Measurements from ENCODE around the gene CSNK1E.
A peak's percentile ranks its signal among the peaks of the same experiment; 100 is the strongest.
"Not testable (repeated sequence)": the region's sequence is repeated elsewhere in the genome, so short reads cannot be mapped to it uniquely, and the experiment has no call there.

The CSNK1E gene
- total RNA-seq: 36.0 to 90.1 (median 46.2) reads per million in 9 experiments

DNA sequence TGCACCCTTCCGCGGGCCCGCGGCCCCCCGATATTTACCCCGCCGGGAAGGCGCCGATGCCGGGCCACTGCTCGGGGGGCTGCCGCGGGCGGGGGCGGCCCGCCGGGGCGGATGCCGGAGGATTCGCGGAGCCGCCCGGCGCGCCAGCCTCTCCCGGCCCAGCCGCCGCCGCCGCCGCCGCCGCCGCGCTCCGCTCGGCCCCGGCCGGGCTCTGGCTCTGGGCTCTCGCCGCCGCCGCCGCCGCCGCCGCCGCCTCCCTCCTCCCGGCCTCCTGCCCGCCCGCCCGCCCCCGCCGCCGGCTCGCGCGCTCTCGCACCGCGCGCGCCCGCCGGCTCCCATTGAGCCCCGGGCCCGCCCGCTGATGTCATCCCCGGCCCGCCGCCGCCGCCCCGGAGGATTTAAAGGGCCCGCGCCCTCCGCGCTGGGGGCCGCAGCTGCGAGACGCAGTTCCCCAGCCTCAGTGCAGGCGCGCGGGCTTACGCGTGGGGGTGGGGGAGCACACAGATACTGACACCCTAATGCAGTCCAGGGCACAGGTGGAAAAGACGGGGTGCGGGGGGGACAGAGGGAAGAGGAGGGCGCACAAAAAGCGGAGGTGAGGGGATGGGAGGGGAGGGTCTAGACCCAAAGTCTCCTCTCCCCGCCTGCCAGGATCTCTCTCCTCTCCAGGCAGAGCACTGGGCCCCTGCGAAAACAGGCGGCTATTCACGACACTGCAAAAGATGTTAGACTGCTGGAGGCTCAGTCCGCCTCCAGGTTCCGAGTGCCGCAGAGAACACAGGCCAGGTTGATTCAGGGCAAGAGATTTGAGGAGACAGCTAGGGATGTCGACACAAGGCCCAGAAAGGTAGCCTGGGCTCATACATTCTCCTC lies at the start of gene CSNK1E:
Gene CSNK1E, minus strand, starts transcription at position 312 of the 873 bp plus-strand sequence. CDS start 3,276 bp downstream, outside the sequence.
- Mint-ChIP-seq H3K36me3 (ENCODE audit: insufficient read depth) (peaks cover 17% of the 10 kb centered on the region), H3K4me3 (peak within 1 kb of the TSS; percentile 85 to 88)

DNA sequence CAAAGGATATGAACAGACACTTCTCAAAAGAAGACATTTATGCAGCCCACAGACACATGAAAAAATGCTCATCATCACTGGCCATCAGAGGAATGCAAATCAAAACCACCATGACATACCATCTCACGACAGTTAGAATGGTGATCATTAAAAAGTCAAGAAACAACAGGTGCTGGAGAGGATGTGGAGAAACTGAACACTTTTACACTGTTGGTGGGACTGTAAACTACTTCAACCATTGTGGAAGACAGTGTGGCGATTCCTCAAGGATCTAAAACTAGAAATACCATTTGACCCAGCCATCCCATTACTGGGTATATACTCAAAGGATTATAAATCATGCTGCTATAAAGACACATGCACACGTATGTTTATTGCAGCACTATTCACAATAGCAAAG lies 48.6 kb upstream of the CSNK1E start:
- not testable (repeated sequence) for DNase-seq; H3K9me3 Mint-ChIP-seq; H3K4me3 Mint-ChIP-seq; H3K36me3 Mint-ChIP-seq (ENCODE audit: insufficient read depth); ATAC-seq (replicated peaks); H3K4me1 Mint-ChIP-seq (ENCODE audit: low read depth in 2 of 2); H3K27ac Mint-ChIP-seq; H3K27me3 Mint-ChIP-seq

More for the DNA sequence above, at the start of gene CSNK1E:
- Mint-ChIP-seq H3K9me3 (no peaks in the 10 kb centered on the region), H3K27me3 (no peaks in the 10 kb centered on the region), H3K27ac (peak within 1 kb of the TSS; percentile 95), H3K4me1 (ENCODE audit: low read depth in 2 of 2) (peaks cover 37 to 41% of the 10 kb centered on the region in 2 donors)
- peak; percentile 67 to 69 (median 67) for DNase-seq
- peak; percentile 66 for ATAC-seq (replicated peaks)

DNA sequence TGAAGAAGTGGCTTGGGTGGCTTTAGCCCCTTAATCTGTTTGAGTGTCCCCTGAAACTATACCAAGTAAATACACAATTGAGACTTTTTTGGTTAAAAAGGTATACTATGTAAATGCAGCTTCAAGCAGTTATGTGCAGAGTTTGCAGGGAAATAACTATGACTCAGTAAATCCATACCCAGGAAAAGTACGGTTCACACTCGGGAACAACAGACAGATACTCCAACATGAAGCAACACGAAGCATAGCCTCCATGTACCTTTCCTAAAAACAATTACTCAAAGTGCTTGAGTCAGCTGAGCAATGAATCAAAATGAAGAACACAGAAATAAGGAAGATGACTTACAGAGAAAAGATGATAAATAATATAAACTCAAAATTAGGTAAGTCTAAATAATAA lies 47.9 kb upstream of the CSNK1E start:
- not testable (repeated sequence) for H3K36me3 Mint-ChIP-seq (ENCODE audit: insufficient read depth); H3K9me3 Mint-ChIP-seq; H3K27me3 Mint-ChIP-seq; H3K27ac Mint-ChIP-seq; DNase-seq; ATAC-seq (replicated peaks); H3K4me3 Mint-ChIP-seq; H3K4me1 Mint-ChIP-seq (ENCODE audit: low read depth in 2 of 2)

DNA sequence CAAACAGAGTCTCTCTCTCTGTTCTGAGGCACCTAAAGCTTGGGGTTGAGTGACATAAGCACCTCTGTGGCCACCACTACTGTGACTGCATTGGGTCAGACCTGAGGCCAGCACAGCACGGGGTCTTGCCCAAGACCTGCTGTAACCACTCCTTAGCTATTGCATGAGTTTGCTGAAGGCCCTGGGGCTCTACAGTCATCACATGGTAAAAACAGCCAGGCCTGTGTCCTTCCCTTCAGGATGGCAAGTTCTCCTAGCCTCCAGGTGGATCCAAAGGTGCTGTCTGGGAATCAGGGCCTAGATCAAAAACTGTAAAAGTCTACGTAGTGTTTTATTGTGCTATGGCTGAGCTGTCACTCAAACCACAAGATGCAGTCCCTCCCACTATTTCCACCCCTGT lies 43.3 kb upstream of the CSNK1E start:
- DNase-seq; H3K27me3 Mint-ChIP-seq; H3K36me3 Mint-ChIP-seq (ENCODE audit: insufficient read depth); ATAC-seq (replicated peaks); H3K27ac Mint-ChIP-seq; H3K4me3 Mint-ChIP-seq; H3K4me1 Mint-ChIP-seq (ENCODE audit: low read depth in 2 of 2); H3K9me3 Mint-ChIP-seq: not testable (repeated sequence)

- not testable (repeated sequence) for H3K36me3 Mint-ChIP-seq (ENCODE audit: insufficient read depth); H3K27me3 Mint-ChIP-seq; DNase-seq; H3K4me1 Mint-ChIP-seq (ENCODE audit: low read depth in 2 of 2); ATAC-seq (replicated peaks); H3K4me3 Mint-ChIP-seq; H3K9me3 Mint-ChIP-seq; H3K27ac Mint-ChIP-seq
These were observed 42.6 kb upstream of the CSNK1E start for GRCh38 chr22:38359817-38360216.

DNA sequence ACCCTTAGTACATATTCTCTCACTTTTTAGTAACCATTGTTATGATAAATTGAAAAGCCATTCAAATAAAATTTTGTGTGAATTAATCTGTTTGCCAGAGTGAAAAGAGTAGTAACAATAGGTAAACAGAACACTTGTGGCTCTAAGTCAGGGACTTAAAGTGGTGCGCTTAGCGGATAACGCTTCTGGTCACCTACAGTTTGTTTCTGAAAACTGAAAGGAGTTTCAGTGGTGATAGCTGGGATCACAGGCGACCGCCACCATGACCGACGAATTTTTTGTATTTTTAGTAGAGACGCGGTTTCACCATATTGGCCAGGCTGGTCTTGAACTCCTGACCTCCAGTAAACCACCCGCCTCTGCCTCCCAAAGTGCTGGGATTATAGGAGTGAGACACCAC lies 40.7 kb upstream of the CSNK1E start:
- not testable (repeated sequence) for ATAC-seq (replicated peaks); H3K9me3 Mint-ChIP-seq; H3K27ac Mint-ChIP-seq; H3K4me3 Mint-ChIP-seq; DNase-seq; H3K4me1 Mint-ChIP-seq (ENCODE audit: low read depth in 2 of 2); H3K36me3 Mint-ChIP-seq (ENCODE audit: insufficient read depth); H3K27me3 Mint-ChIP-seq

- no peak for DNase-seq
- H3K27ac Mint-ChIP-seq: no peak overlapping the region
- no peaks in the 10 kb centered on the region for H3K27me3 Mint-ChIP-seq
- no peak overlapping the region for H3K4me3 Mint-ChIP-seq
- H3K36me3 Mint-ChIP-seq (ENCODE audit: insufficient read depth): peaks cover 4% of the 10 kb centered on the region
- H3K9me3 Mint-ChIP-seq: no peaks in the 10 kb centered on the region
- ATAC-seq (replicated peaks): no peak
- H3K4me1 Mint-ChIP-seq (ENCODE audit: low read depth in 2 of 2): no peaks in the 10 kb centered on the region
These were observed 38.0 kb upstream of the CSNK1E start for GRCh38 chr22:38355275-38355674.

DNA sequence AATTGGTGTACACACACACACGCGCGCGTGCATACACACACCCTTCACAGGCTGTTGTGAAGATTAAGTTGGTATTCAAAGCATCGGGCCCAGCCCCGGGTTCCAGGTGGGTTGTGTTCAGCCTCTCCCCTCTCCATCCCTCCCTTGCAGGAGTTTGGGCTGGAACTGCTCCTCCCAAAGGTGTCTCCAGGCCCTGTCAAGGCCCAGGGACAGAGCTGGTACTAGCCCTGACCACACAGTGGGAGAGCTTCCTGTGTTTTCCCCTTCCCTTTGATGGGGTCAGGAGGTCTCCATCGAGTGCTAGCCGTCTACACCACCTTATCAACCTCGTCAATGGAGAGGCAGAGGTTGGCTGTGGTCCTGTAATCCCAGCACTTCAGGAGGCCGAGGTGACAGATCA lies 36.5 kb upstream of the CSNK1E start:
- ATAC-seq (replicated peaks): no peak
- Mint-ChIP-seq H3K9me3 (no peaks in the 10 kb centered on the region), H3K4me3 (no peak overlapping the region), H3K27ac (no peak overlapping the region), H3K36me3 (ENCODE audit: insufficient read depth) (peaks cover 4% of the 10 kb centered on the region), H3K27me3 (no peaks in the 10 kb centered on the region), H3K4me1 (ENCODE audit: low read depth in 2 of 2) (no peaks in the 10 kb centered on the region)
- DNase-seq: no peak

- no peaks in the 10 kb centered on the region for H3K9me3 Mint-ChIP-seq
These were observed 36.0 kb upstream of the CSNK1E start for GRCh38 chr22:38353142-38353629.

GRCh38 chr22:38352436-38352835 lies 35.2 kb upstream of the CSNK1E start:
- Mint-ChIP-seq H3K36me3 (ENCODE audit: insufficient read depth) (peaks cover 4% of the 10 kb centered on the region), H3K4me1 (ENCODE audit: low read depth in 2 of 2) (no peaks in the 10 kb centered on the region), H3K27me3 (peaks cover 1 to 2% of the 10 kb centered on the region in 2 donors), H3K9me3 (no peaks in the 10 kb centered on the region), H3K27ac (no peak overlapping the region), H3K4me3 (no peak overlapping the region)
- DNase-seq: no peak
- no peak for ATAC-seq (replicated peaks)

More at GRCh38 chr22:38353142-38353629, 36.0 kb upstream of the CSNK1E start:
- no peak overlapping the region for H3K27ac Mint-ChIP-seq
- peaks cover 4% of the 10 kb centered on the region for H3K36me3 Mint-ChIP-seq (ENCODE audit: insufficient read depth)
- ATAC-seq (replicated peaks): peak; percentile 97
- no peaks in the 10 kb centered on the region for H3K27me3 Mint-ChIP-seq
- H3K4me1 Mint-ChIP-seq (ENCODE audit: low read depth in 2 of 2): no peaks in the 10 kb centered on the region
- DNase-seq: peak; percentile 56 to 77 (median 76)
- no peak overlapping the region for H3K4me3 Mint-ChIP-seq

DNA sequence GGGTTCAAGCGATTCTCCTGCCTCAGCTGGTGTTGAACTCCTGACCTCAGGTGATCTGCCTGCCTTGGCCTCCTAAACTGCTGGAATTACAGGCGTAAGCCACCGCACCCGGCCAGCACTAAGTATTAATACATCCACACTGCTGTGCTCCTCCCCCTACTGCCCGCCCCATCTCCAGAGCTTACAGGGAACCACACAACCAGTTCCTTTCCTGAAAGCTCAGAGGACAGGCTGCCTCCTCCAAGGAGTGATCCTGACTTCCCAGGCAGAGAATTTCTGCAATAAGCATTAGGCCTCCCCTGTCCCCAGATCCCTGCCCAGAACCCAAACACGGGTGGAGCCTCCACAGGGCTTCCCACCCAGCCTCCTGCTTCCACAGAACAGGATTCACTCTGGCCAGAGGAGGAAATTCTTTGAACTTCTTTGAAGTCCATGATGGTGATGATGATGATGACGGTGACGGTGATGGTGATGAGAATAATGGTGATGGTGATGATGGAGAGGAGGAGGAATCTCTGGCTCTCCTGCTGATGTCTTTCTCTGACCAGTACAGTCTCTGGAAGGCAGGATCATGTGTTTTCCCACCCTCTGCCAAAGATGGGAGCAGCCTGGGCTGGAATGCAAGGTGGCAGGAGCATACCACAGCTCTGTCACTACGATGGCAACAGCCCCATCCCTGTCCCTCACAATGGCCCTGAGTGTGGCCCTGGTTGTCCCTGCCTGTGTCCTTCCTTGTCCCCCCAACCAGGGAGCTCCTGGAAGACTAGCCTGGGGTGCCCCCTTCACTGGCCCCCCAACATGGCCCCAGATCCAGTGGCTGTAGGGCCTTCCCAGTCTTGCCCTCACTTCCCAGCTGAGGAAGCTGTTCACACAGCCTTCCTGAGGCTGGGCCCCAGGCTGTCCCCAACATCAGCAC lies 33.5 kb upstream of the CSNK1E start:
- Mint-ChIP-seq H3K36me3 (ENCODE audit: insufficient read depth) (no peaks in the 10 kb centered on the region), H3K27ac (no peak overlapping the region), H3K27me3 (peaks cover 8 to 11% of the 10 kb centered on the region in 2 donors), H3K4me3 (no peak overlapping the region), H3K4me1 (ENCODE audit: low read depth in 2 of 2) (peaks cover 0 to 4% of the 10 kb centered on the region in 2 donors), H3K9me3 (no peaks in the 10 kb centered on the region)
- DNase-seq: no peak
- no peak for ATAC-seq (replicated peaks)

DNA sequence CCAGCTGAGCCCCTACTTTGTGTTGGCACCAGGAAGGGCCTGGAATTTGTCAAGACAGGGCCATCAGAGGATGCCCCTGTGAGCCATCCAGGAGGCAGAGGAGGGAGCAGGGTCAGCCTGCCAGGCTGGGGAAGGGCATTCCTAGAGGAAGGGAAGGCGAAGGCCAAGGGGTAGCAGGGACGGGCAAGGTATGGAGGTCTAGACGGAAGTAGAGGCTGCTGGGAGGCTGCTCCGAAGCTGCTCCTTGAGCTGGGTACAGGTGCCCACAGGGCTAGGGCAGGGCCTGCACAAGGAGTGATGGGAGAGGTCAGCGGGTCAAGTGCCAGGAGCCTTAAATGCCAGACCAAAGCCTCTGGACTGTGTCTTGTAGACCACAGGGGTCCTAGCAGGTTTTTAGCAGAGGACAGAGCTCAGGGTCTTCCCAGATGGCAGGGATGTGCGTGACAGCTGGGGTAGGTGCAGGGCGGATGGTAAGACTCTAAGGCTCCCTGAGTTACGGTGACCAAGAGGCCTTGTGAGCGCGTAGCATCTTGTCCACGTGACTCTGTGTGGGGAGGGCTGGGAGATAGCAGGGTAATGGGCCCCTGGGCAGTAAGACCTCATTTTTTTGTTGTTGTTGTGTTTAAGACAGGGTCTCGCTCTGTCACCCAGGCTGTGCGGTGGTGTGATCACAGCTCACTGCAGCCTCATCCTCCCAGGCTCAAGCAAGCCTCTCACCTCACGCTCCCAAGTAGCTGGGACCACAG lies 31.7 kb upstream of the CSNK1E start:
- H3K4me3 Mint-ChIP-seq: no peak overlapping the region
- H3K4me1 Mint-ChIP-seq (ENCODE audit: low read depth in 2 of 2): peaks cover 0 to 4% of the 10 kb centered on the region in 2 donors
- H3K36me3 Mint-ChIP-seq (ENCODE audit: insufficient read depth): peaks cover 3% of the 10 kb centered on the region
- ATAC-seq (replicated peaks) (no peak), DNase-seq (no peak)
- H3K27ac Mint-ChIP-seq: no peak overlapping the region
- H3K9me3 Mint-ChIP-seq: no peaks in the 10 kb centered on the region
- peaks cover 8 to 11% of the 10 kb centered on the region in 2 donors for H3K27me3 Mint-ChIP-seq

Measured in effector memory CD8-positive, alpha-beta T cell (primary cell).